Endometrial microvascular endothelial cells (primary cell): ENCODE results near the gene HERC3. TPM values are rescaled to one million over a fixed set of nuclear protein-coding genes. Genes with fewer than 3 reads are reported as not detected.

Experiments used
- in situ Hi-C: cut with HindIII; loops from 2 replicates; pipeline ENCODE4 v1.10.0; 2017; ENCODE audit warnings: low sequenced_read_pairs, low pct_unique_long_range_greater_than_20kb; ENCODE audit errors: inconsistent ontology term
- total RNA-seq: library from RNA; depleted of rRNA; stranded (reverse); fragments of >200 nt; gene quantifications from one replicate; pipeline ENCODE4 v1.2.3, GENCODE V29; 2015; ENCODE audit errors: inconsistent ontology term

The HERC3 gene
- total RNA-seq, result 42.0 TPM

DNA sequence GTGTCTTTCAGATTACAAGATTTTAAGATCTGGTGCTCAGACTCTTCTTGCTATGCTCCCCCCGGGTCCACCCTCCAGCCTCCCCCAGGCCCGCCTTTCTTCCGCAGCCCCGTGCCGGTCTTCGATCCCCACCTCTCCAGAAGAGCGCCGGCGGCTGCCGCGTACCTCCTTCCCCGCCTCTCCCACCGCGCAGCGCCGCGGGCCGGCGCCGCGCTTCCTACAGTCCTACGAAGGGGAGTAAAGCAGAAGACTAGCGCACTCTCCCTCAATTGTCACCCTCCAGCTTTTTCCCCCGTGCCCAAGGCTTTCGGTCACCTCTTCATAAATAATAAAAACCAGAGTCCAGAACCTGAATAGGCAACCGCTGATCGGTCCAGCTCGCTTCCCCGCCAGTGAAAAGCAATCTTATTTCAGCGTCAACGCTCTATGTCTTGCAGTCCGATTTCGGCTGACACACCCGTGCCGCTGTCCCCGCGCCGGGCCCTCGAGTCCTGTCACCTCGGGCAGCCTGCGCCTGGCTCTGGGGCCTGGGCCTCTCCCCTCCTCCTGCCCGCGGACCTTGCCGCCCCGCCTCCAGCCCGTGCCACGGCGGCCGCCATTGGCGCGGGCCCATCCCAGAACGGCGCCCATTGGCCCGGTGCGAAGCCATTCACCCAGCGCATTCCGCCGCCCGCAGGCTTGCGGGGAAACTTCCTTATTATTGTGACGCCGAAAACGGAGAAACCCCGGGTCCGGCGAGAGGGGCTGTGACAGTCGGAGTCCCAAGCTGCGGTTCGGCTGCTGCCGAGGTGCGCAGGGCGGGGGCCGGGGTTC is at the start of gene HERC3:
Gene HERC3, plus strand, starts transcription at position 694 of the 813 bp plus-strand sequence. CDS start 13,344 bp downstream, outside the sequence.
- in situ Hi-C loops, result no loop called here

DNA sequence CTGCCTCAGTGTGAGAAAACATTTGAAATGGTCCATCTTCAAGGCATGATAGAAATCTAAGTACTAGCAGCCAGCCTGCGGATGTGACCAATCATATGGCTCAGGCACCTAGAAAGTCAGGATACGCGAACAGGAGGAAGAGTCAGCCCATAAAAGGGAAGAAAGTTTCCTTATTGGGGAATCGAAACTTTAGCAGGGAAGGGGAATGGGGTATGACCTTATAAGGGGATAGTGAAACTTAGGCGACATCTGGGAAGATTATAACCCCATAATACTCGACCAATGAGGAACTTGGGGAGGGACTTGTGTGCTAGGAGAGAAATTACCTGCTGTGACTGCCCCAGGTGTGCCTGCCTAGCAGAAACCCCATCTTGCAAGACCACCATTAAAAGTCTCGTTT is 42.5 kb upstream of the HERC3 start:
- in situ Hi-C loops, result no loop called here

DNA sequence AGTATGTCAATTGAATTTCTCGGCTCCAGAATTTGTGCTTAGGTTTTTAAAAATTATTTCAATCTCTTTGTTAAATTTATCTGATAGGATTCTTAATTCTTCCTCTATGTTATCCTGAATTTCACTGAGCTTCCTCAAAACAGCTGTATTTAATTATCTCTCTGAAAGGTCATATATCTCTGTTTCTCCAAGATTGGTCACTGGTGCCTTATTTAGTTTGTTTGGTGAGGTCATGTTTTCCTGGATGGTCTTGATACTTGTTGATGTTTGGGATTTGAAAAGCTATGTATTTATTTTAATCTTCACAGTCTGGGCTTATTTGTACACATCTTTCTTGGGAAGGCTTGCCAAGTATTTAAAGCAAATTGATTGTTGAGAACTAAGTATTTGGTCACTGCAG is 24.7 kb upstream of the HERC3 start:
- in situ Hi-C loops, result no loop called here

DNA sequence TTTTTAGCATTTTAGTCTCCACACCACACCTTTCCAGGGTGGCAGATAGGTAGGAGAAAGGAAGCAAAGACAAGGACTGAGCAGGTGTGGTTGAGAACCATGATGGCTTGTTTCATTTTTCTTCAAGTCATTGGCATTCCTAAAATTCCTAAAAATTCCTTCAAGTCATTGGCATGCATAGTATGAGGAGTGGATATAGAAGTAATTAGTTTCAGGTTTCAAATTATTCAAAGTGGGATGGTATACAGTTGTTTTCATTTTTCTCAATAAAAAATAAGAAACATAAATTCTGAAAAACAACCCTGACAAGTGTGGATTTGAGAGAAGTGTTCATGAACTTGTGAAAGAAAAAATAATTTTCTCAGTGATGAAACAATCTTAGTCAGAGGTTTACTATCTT is 22.3 kb upstream of the HERC3 start:
- in situ Hi-C loops, result no loop called here

DNA sequence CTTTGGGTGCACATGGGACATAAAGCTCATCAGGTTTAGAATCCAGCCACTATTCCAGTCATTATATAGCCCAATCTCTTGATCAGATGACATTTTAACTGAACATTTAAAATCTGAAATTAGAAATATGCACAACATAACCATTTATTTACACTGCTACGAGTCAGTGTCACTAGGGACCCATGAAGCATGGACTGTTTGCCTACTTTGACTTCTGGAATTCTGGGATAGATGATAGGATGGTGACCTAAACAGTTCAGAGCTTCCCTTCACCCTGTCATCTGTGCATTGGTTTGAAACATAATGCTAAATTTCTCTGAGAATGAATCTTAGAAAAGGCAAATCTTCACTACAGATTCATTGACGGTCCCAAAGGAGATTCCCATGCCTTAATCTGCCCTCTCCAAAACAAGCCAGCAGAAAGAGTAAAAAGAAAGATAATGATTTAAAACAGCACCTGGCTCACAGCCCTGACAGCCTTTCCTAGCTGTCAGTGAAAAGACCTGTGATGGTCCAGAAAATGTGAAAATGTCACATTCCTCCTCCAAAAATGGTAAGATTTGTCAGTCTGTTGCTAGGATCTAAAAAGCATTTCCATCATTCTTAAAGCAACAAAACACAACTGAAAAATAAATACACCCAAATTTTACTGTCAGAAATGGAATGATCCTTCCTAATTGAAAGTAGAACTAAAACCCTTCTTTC is 18.9 kb upstream of the HERC3 start:
- in situ Hi-C loops, result no loop called here

DNA sequence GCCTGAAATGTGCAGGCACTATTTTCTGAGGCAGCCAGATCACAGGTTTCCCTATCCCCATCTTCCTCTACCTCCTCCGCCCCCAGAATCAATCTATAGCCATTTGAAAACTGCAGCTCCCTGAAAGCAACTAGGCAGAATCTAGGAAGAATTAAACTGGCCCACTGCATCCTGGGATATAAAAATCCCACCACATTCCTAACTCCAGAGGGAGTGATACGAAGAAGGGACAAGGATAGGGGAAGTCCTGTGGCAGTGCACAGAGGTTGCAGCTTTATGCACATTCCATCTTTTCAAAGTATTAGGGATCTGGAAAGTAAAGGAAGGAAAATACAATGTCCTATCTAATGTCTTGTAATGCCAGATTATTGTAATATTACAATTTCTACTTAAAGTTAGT is 18.3 kb upstream of the HERC3 start:
- in situ Hi-C loops, result no loop called here

DNA sequence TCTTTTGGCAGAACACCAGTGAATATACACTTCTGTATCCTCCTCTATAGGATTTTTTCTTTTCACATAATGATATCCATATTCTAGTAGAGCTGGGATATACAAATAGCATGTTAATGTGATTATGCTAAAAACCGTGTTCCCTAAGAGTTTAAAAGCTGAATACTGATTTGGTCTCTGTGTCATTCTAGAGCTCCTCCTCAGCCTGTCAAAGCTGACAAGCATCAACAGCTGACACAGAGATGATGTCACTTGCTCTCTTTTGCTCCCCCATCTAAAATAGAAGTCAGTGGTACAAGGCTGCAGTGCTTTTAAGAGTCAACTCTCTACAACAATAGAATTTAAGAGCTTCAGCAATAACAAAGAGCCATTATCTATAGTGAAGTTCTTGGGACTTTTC is 17.1 kb upstream of the HERC3 start:
- in situ Hi-C loops, result no loop called here

DNA sequence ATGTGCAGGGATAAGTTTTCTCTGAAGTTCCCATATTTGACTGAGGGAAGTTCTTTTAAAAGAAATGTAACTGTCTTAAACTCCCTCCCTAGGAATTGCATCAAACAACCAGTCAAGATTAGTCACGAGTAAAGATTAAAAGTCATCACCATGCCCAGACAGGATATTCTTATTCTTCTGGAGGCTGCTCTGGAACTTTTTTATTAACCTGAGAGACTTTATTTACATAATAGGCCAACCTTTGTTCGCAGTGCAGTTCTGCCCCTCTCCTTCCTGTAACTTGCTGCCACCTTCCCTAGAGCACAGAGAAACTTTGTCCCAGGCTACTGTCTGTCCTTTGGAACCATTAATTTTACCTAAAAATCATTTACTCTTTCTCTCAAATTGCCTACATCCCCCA is 9.8 kb upstream of the HERC3 start:
- in situ Hi-C loops, result no loop called here

DNA sequence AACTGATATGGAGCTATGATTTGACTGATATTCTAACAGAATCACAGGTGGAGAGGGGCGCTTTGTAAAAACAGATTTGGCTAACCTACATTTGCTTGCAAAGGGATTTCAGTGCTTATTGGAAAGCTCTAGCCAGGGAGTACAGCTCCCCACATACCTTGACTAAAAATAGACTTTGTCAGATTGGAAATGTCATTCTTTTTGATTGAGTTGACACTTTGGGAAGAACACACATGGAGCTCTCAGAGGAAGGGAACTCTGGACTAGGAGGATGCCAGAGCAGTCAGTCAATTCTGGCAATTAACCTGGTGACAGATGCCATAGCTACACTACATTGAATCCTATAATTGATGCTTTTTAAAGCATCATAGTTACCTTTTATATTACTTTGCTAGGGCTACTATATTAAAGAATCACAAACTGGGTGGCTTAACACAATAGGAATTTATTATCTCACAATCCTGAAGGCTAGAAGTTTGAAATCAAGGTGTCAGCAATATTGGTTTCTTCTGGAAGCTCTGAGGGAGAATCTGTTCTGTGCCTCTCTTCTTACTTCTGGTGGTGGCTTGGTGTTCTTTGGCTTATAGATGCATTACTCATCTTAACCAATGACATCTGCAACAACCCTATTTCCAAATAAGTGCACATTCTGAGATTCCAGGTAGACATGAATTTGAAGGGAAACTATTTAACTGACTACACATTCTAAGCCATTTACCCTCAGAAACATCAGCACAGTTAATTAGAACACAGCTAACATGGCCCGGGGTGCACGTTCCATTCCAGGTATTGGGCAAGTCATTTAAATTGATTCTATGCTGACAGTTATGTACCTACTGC is 8.4 kb upstream of the HERC3 start:
- in situ Hi-C loops, result no loop called here

DNA sequence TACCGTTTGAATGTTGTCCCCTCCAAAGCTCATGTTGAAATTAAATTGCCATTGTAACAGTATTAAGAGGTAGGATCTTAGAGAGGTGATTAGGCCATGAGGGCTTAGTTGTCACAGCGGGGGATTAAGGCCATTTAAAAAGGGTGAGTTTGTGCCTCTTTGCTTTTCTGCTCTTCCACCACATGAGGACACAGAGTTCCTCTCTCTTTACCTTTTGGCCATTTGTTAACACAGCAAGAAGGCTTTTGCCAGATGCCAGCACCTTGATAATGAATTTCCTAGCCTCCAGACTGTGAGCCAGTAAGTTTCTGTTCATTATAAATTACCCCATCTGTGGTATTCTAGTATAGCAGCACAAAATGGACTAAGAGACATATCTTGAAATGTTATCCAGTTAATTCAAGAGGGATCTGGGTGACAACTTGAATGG is 7.8 kb upstream of the HERC3 start:
- in situ Hi-C loops, result no loop called here

DNA sequence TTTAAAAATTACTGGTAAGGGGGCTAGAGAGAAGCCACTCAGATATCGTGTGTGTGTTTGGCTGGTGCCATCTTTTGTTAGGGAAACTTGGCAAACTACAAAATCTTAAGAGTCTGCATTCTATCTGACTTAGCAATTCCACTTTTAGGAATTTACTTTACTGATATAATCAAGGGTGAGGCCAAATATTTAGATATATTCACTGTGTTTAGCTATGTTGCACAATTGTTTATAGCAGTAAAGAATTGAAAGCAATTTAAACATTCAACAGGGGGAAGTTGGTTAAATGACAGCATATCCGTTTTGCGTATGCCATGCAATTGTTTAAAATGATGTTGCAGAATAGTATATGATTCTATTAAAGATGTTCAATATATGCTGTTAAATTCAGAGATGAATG is 6.4 kb upstream of the HERC3 start:
- in situ Hi-C loops, result no loop called here

DNA sequence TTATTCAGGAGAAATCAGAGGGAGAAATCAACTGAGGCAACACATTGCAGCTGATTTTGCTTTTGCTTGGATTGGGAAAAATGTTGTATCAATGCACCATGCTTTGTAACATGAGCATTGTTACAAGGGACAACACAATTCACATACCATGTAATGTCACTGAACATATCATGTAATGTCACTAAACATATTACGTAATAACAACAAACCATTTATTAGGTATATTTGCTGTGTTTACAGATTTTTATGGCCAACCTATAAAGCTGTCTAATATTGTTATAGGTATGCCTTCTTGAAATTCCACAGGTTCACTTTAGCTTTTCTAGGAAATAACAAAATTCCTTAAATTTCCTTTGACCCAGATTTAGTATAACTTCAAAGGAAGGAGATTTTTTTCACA is 5.0 kb upstream of the HERC3 start:
- in situ Hi-C loops, result no loop called here

DNA sequence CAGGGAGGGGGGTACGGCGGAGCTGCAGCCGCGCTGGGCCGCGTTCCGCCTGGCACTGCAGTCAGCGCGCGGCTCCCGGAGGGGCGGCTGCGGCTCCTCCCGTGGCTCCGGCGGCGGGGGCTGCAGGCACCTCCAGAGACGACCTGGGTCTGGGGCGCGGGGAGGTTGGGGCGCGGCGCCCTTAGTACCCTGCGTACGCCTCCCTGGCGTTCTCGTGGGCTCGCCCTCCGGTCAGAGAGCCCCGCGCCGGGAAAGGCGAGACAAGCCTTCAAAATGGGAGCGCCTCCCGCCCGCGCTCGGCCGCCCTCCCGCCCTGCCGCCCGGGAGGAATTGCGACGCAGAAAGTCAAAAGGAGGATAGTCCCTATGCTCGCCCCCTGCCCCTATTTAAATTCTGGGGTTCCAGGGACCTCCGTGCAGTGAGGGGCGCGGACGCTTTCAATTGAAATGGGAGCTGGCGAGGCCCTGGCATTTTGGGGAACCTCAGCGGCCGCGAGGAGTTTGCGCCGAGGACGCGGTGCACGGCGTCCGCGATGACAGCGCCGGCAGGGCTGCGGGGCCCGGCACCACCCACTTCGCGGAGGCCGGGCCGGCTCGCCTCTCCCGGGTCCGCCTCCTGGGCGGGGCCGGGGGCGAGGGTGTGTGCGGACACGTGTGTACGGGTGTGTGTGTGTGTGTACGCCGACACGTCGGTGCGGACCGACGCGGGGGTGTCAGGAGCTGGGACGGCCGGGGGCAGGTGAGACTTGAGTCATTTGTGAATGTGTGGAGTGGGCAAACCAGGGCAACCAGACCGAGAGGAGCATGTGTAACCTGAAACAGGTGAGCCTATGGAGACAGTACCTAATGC is 544 bp downstream of the HERC3 start:
- in situ Hi-C loops, result no loop called here

DNA sequence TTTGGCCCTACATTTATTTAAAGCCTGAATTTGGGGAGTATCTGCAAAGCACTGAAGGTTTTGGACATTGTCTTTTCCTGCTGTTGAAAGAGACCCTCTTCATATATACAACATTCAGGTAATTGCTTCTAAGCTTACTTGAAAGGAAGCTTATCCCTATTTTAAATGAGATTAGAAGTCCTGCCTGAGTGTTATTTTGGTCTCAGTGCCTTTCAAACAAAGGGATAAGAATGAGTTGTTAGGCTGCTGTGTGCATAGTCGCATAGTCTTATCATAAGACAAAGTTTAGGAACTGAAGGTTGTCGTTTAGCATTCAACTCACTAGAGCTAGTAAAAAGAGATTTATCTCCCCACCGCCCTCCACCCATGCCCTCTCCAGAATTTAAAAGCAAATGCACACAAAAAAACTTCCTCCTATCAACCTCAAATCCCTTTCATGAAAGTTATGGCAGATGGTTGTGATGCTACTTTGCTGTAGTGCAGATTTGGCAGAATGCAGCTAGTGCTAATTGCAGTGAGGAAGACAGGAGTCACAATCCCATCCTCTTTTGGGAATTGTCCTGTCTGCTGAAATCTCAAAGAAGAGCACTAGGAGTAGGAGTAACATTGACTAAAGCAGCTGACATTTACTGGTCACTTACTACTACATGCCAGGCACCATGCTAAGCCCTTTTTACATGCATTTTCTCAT is 5.8 kb downstream of the HERC3 start:
- in situ Hi-C loops, result no loop called here

DNA sequence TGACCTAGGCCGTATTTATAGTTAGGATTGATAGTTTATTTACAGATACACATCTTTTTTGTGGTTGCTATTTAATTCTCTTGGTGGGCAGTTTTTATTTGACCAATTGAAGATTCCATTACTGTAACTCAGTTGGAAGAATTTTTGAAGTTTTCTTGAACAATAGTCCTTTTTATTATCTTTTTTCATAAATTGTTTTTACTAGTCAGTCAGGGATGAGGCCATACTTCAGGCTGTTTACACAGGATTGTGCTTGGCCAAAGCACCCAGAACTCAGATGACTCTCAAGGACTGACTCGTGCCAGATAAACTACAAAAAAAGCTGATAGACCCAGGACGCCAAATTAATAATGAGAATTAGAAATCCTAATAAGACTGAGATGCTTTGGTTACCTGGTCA is 7.0 kb downstream of the HERC3 start:
- in situ Hi-C loops, result no loop called here

DNA sequence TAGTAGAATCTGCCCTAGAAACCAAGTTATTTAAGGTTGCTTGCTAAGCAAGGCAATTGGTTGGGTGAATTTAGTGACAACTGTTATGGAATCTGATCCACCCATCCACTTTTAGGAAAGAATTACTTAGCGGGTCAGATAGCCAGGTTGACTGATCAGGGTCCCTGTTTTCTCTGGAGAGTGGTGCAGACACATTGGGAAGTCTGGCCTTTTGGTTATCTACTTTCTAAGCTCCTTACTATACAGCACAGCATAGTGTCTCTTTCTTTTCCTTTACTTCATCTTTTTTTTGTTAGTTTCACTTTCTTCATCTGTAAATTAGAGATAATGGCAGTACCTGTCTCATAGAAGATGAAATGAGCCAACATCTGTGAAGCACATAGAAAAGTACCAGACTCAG is 7.4 kb downstream of the HERC3 start:
- in situ Hi-C loops, result no loop called here

DNA sequence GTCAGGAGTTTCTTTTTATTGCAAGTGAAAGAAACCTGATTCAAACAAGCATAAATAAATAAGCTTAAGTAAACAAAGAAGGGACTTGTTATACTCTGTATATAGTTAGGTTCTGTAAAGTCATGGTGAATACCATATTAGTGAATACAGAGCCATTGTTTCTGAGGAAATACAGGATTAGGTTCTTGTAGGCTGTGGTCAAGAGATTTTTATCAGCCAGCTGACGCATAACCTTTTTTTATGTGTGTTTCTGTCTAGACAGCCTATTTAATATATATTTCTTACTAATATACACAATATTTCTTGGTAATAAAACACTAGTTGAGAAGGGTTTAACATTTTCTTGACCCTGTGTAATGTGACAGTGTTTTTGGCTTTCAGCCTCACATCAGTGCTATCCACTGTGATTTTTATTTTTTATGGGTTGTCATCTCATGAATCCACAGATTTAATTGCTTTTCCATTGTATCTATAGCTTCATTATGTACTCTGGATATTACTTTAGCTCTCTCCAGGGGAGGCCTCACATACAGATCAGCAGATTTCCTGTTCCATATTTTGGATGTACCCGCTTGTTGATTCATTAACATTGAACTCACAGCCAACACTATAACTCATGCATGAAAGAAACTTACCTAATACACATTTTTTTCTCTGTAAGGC is 8.0 kb downstream of the HERC3 start:
- in situ Hi-C loops, result no loop called here
